ENCODE results near the gene VPS72. TPM values are rescaled to one million over a fixed set of nuclear protein-coding genes. Genes with fewer than 3 reads are reported as not detected.

VPS72 gene
- total RNA-seq, 1 donor from 2014 or later: 110 TPM

DNA sequence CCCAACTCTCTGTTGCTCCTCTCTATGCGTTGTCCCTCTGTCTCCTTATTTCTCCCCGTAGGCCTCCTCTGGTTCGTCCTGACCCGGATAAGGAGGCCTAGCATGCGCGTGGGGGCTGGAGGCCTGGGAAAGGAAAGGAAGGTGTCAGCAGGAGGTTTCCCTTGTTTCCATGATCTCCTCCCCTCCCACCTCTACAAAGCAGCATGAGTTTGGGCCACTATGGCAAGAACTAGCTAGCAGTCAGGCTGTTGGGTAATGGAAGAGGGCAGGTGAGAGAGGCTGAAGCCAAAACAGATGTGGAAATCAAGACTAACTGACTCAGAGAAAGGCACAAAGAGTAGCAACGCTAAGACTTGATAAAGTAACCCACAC is 42.9 kb downstream of the VPS72 start:
- TF ChIP-seq, protein P1, sequence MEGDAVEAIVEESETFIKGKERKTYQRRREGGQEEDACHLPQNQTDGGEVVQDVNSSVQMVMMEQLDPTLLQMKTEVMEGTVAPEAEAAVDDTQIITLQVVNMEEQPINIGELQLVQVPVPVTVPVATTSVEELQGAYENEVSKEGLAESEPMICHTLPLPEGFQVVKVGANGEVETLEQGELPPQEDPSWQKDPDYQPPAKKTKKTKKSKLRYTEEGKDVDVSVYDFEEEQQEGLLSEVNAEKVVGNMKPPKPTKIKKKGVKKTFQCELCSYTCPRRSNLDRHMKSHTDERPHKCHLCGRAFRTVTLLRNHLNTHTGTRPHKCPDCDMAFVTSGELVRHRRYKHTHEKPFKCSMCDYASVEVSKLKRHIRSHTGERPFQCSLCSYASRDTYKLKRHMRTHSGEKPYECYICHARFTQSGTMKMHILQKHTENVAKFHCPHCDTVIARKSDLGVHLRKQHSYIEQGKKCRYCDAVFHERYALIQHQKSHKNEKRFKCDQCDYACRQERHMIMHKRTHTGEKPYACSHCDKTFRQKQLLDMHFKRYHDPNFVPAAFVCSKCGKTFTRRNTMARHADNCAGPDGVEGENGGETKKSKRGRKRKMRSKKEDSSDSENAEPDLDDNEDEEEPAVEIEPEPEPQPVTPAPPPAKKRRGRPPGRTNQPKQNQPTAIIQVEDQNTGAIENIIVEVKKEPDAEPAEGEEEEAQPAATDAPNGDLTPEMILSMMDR (IDR thresholded peaks at IDR 0.05; ENCODE audit: unreplicated experiment): no peak
- Mint-ChIP-seq H3K9me3 (ENCODE audit: low read depth) (no peaks in the 10 kb centered on the region), H3K4me1 (ENCODE audit: low read depth) (peaks cover 10% of the 10 kb centered on the region), H3K27ac (no peak overlapping the region), H3K36me3 (ENCODE audit: insufficient read depth) (peaks cover 2% of the 10 kb centered on the region), H3K4me3 (ENCODE audit: low read depth) (peak overlapping the region; percentile 91), H3K27me3 (peaks cover 19% of the 10 kb centered on the region)
- no peak for DNase-seq (ENCODE audit: low spot score, unreplicated experiment)

DNA sequence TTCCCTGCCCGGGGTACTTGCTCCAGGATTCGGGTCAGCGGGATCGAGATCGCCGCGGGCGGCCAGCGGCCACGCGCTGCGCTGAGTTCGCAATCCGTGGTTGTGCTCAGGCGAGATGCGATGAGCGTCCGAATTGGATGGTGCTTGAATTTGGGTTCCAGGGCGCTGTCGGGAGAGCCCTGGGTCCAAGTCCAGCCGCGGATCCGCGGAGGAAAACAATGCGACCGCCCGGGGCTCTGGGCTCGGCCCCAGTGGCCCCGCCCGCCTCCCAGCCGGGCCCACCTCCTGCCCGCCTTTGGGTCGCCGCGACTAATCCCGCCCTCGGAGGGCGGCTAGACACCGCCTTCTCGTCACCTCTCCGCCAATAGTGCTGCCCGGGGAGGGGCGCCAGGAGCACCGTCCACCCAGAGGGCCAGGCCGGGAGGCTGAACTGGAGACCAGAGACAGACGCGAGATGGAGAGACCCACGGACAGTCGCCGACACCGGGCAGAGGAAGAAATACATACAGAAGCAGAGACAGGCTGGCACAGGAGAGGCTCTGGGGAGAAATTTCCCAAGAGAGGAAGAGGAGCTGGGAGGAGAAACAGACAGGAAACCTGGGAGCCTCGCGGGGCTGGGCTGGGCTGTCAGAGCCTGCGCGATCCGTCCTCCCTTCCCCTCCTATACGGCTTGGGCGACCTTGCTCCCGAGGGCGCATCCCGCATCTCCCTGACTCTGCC is 43.4 kb downstream of the VPS72 start, which contains the start of gene SEMA6C:
Gene SEMA6C (minus strand): TSS at position 220 of the 720 bp plus-strand sequence. CDS start 4,010 bp downstream, outside the sequence.
- Mint-ChIP-seq H3K9me3 (ENCODE audit: low read depth) (no peaks in the 10 kb centered on the region), H3K27ac (peak within 1 kb of the TSS; percentile 78), H3K27me3 (peaks cover 19% of the 10 kb centered on the region), H3K36me3 (ENCODE audit: insufficient read depth) (peaks cover 2% of the 10 kb centered on the region), H3K4me3 (ENCODE audit: low read depth) (peak within 1 kb of the TSS; percentile 91), H3K4me1 (ENCODE audit: low read depth) (peaks cover 10% of the 10 kb centered on the region)
- peak; percentile 78 for DNase-seq (ENCODE audit: low spot score, unreplicated experiment)
- TF ChIP-seq, protein P1 (IDR thresholded peaks at IDR 0.05; ENCODE audit: unreplicated experiment): no peak

DNA sequence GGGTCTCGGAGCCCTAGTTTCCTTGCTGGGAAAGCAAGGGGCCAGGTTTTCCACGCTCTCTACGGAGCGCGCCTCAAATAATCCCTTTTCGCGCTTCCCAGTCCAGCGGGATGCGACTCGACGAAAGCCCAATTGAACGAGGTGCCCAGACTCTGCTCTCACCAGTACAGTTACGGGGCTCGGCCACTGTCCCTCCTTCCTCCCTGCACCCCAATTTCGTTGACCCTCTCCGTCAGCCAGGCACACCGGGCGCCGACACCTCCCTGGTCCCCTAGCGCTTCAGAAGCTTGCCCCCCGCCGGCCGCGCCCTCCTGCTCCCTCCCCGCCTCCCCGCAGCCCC is 44.0 kb downstream of the VPS72 start:
- TF ChIP-seq, protein P1 (IDR thresholded peaks at IDR 0.05; ENCODE audit: unreplicated experiment): no peak
- no peak for DNase-seq (ENCODE audit: low spot score, unreplicated experiment)
- H3K4me1 Mint-ChIP-seq (ENCODE audit: low read depth): peaks cover 10% of the 10 kb centered on the region
- H3K4me3 Mint-ChIP-seq (ENCODE audit: low read depth): peak overlapping the region; percentile 91
- peaks cover 19% of the 10 kb centered on the region for H3K27me3 Mint-ChIP-seq
- H3K36me3 Mint-ChIP-seq (ENCODE audit: insufficient read depth): peaks cover 2% of the 10 kb centered on the region
- H3K9me3 Mint-ChIP-seq (ENCODE audit: low read depth): no peaks in the 10 kb centered on the region
- H3K27ac Mint-ChIP-seq: no peak overlapping the region

DNA sequence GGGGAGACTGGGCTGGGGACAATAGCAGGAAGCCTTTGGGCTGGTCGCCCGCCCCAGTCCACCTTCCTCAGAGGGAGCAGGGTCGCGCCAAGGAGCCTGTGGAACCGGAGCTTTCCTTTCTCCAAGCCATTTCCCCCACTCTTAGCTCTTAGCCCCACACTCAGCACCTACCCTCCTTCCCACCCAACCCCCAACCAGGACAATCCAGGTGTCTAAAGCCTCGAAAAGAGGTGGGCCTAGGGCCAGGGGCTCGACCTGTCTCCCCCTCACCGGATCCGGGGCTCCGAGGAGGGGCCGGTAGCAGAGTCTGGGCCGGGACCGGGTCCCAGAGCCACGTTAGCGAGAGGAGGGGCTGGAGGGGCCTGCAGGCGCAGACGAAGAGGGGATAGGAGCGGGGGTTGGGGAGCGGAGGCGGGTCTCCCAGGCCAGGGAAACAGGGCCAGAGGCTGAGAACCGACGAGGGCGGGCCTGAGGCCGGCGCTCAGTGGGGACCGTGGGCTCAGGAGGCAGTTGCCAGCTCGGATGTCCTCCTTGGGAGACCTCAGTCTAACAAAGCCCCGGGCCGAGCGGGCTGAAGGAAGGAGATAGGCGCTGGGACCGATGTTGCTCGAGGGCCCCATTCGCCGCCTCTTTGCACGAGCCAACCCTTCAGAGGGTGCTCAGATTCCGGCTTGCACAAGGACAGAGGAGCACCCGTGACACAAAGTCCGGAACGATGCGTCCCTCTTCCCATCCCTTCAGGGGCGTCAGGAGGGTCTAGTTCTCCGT is 44.5 kb downstream of the VPS72 start:
- Mint-ChIP-seq H3K4me3 (ENCODE audit: low read depth) (peak overlapping the region; percentile 91), H3K4me1 (ENCODE audit: low read depth) (peaks cover 10% of the 10 kb centered on the region), H3K27ac (no peak overlapping the region), H3K36me3 (ENCODE audit: insufficient read depth) (peaks cover 2% of the 10 kb centered on the region), H3K9me3 (ENCODE audit: low read depth) (no peaks in the 10 kb centered on the region), H3K27me3 (peaks cover 19% of the 10 kb centered on the region)
- TF ChIP-seq, protein P1 (IDR thresholded peaks at IDR 0.05; ENCODE audit: unreplicated experiment): no peak
- no peak for DNase-seq (ENCODE audit: low spot score, unreplicated experiment)

DNA sequence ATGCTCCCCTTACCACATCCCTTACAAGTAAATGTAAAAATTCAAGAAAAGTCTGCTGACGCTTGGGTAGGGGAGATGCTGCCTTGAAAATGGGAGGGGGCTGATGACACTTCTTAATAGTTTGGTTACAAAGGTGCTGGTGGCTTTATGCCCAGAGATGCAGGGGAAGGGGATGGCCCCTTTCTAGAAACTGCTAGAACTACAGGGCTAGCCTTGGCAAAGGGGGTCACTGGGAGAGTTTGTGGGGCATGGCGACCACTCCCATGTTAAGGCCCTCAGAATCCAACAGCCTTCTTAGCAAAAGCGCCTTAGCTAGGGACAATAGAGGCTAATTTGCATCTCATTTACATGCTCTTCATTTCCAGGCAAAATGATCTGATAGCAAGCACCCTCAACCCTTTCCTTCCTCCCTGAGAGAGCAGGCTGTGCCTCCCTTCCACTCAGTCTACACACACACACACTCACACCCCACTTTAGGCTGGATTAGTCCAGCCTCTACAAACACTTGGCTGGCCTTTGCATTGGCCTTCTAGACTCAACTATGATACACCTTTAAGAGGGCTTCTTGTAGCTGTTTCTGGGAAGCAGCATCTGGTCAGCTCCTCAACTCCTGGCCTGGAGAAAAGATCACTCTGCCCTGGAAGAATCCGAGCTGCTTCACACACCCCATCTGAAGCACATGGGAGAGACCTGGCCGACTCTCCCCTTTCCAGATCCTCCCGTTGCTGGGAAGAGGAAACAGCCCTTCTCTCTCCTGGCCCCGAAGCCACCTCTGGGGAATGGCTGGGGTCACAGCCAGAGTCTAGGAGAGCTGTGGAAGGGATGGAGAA is 45.3 kb downstream of the VPS72 start:
- Mint-ChIP-seq H3K4me3 (ENCODE audit: low read depth) (peak overlapping the region; percentile 91), H3K27me3 (peaks cover 16% of the 10 kb centered on the region), H3K4me1 (ENCODE audit: low read depth) (peaks cover 10% of the 10 kb centered on the region), H3K36me3 (ENCODE audit: insufficient read depth) (peaks cover 3% of the 10 kb centered on the region), H3K9me3 (ENCODE audit: low read depth) (no peaks in the 10 kb centered on the region), H3K27ac (no peak overlapping the region)
- TF ChIP-seq, protein P1 (IDR thresholded peaks at IDR 0.05; ENCODE audit: unreplicated experiment): no peak
- DNase-seq (ENCODE audit: low spot score, unreplicated experiment): no peak
